ENCODE data around the gene TAC3.
A peak's percentile ranks its signal among the peaks of the same experiment; 100 is the strongest.
"Not testable (repeated sequence)": the region's sequence is repeated elsewhere in the genome, so short reads cannot be mapped to it uniquely, and the experiment has no call there.

Gene TAC3

GRCh38 chr12:56988207-56988739, 28.1 kb downstream of the TAC3 start:
- H3K27ac ChIP-seq, result no peak overlapping the region
- peak; percentile 70 for DNase-seq (ENCODE audit: low spot score)
- no peak for TF ChIP-seq CTCF (IDR thresholded peaks at IDR 0.05)
- H3K4me3 ChIP-seq, result no peak overlapping the region

- no peak overlapping the region for H3K4me3 ChIP-seq
- DNase-seq (ENCODE audit: low spot score), result peak; percentile 82
These were observed 28.7 kb downstream of the TAC3 start for GRCh38 chr12:56987551-56988053.

GRCh38 chr12:56987011-56987410, 29.3 kb downstream of the TAC3 start:
- Histone ChIP-seq H3K27ac (no peak overlapping the region), H3K4me3 (no peak overlapping the region)
- peak; percentile 47 for DNase-seq (ENCODE audit: low spot score)
- no peak for TF ChIP-seq CTCF (IDR thresholded peaks at IDR 0.05)

More at GRCh38 chr12:56987551-56988053, 28.7 kb downstream of the TAC3 start:
- peak; percentile 95 for TF ChIP-seq CTCF (IDR thresholded peaks at IDR 0.05)
- no peak overlapping the region for H3K27ac ChIP-seq

- DNase-seq (ENCODE audit: low spot score), result peak; percentile 36
- H3K27ac ChIP-seq, H3K4me3 ChIP-seq: not testable (repeated sequence)
These were observed 30.6 kb downstream of the TAC3 start for GRCh38 chr12:56985714-56986113.

- DNase-seq (ENCODE audit: low spot score), result no peak
- no peak for TF ChIP-seq CTCF (IDR thresholded peaks at IDR 0.05)
- Histone ChIP-seq H3K27ac (no peak overlapping the region), H3K4me3 (no peak overlapping the region)
These were observed 32.9 kb downstream of the TAC3 start for GRCh38 chr12:56983386-56983785.

GRCh38 chr12:56982578-56983236, 33.6 kb downstream of the TAC3 start:
- not testable (repeated sequence) for H3K4me3 ChIP-seq; H3K27ac ChIP-seq; DNase-seq (ENCODE audit: low spot score)

- Histone ChIP-seq H3K4me3 (no peak overlapping the region), H3K27ac (no peak overlapping the region)
- no peak for DNase-seq (ENCODE audit: low spot score)
- no peak for TF ChIP-seq CTCF (IDR thresholded peaks at IDR 0.05)
These were observed 35.3 kb downstream of the TAC3 start for GRCh38 chr12:56980941-56981530.

- H3K4me3 ChIP-seq, result no peak overlapping the region
- no peak for TF ChIP-seq CTCF (IDR thresholded peaks at IDR 0.05)
- no peak overlapping the region for H3K27ac ChIP-seq
- DNase-seq (ENCODE audit: low spot score), result no peak
These were observed 36.1 kb downstream of the TAC3 start for GRCh38 chr12:56980268-56980667.
